Tibial artery (tissue), 4 donors: ENCODE results near the gene ZBTB46.

Experiments used
- DNase-seq, 2 donors: peaks; one replicate each; pipeline ENCODE4 v3.0.0-alpha.2; 2019
- H3K27ac ChIP-seq, 2 donors: fragments of 200-600 bp; sonication (generic) in 1 of 2; 1 replicate in 1 of 2; 2 replicates in 1 of 2; pipeline ENCODE4 v1.5.1; 2018 to 2019; ENCODE audit warnings: mild to moderate bottlenecking in 1 of 2
- H3K27me3 ChIP-seq, 2 donors: fragments of 200-600 bp; sonication (generic) in 1 of 2; one replicate each; pipeline versions ENCODE4 v1.5.1 to v1.6.0; 2016 to 2019
- H3K36me3 ChIP-seq, 3 donors: fragments of 200-600 bp; sonication (generic) in 2 of 3; one replicate each; pipeline ENCODE4 v1.5.1; 2016 to 2019; ENCODE audit warnings: mild to moderate bottlenecking in 2 of 3
- H3K4me1 ChIP-seq, 4 donors: fragments of 200-600 bp; sonication (generic) in 2 of 4; 1 replicate in 3 of 4; 2 replicates in 1 of 4; pipeline ENCODE4 v1.5.1; 2016 to 2019
- H3K4me3 ChIP-seq, 2 donors: fragments of 200-600 bp; sonication (generic) in 1 of 2; 1 replicate in 1 of 2; 2 replicates in 1 of 2; pipeline ENCODE4 v1.5.1; 2018 to 2019; ENCODE audit warnings: mild to moderate bottlenecking in 2 of 2
- H3K9me3 ChIP-seq, 3 donors: fragments of 200-600 bp; sonication (generic) in 1 of 3; one replicate each; pipeline ENCODE4 v1.5.1; 2016 to 2019
- CTCF ChIP-seq, 2 experiments: fragments of 200-600 bp in 1 of 2; fragments of 450-650 bp in 1 of 2; IDR thresholded peaks; one replicate each; pipeline ENCODE4 v1.5.1; 2017 to 2019; ENCODE audit warnings: antibody characterized with exemption in 2 of 2, mild to moderate bottlenecking in 1 of 2, moderate library complexity in 1 of 2
- intact Hi-C: fragments of 100-400 bp; cut with DNase I; formaldehyde crosslinking; loops from one replicate; pipeline ENCODE4 v1.15.0; 2023; ENCODE audit warnings: low total_unique reads

Gene ZBTB46

GRCh38 chr20:63774306-63774705, 56.8 kb downstream of the ZBTB46 start:
- H3K9me3 ChIP-seq, result no peaks in the 10 kb centered on the region
- TF ChIP-seq CTCF (IDR thresholded peaks at IDR 0.05), result no peak
- no peak overlapping the region for H3K4me3 ChIP-seq
- no peak for DNase-seq
- H3K4me1 ChIP-seq, result peaks cover 0 to 6% (median 2%) of the 10 kb centered on the region in 4 donors
- H3K27me3 ChIP-seq, result peaks cover 0 to 18% of the 10 kb centered on the region in 2 donors
- H3K36me3 ChIP-seq, result peaks cover 0 to 12% (median 0%) of the 10 kb centered on the region in 3 donors
- intact Hi-C loops, result no loop called here
- no peak overlapping the region for H3K27ac ChIP-seq

DNA sequence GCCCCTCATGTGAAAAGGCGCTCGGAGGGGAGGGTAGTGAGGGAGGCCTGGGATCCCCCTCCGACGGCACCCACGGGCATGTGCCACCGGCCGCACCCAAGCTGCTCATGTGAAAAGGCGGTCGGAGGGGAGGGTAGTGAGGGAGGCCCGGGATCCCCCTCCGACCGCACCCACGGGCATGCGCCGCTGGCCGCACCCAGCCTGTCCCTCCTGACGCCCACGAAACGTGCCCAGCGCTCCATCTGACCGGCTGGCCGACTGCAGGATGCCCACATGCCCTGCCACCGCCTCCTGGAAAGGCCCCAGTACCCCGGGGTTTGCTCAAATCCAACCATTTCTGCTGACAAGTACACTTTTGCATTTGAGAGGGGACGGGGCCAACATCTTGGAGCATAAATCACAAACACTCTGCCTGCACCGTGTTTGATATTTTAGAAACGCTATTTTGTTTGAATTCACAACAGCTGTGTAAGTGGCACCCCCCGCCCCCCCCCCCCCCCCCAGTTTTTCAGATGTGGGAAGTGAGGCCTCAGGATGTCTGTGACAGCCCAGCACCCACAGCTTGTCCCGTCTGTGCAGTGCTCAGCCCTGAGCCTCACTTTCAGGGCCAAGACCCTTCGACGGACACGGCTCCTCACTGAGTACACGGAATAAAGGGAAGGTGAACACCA, 57.4 kb downstream of the ZBTB46 start:
- intact Hi-C loops, result no loop called here
- no peak overlapping the region for H3K27ac ChIP-seq
- no peak for TF ChIP-seq CTCF (IDR thresholded peaks at IDR 0.05)
- peaks cover 0 to 17% (median 0%) of the 10 kb centered on the region in 3 donors for H3K36me3 ChIP-seq
- no peak for DNase-seq
- H3K27me3 ChIP-seq, result peaks cover 0 to 18% of the 10 kb centered on the region in 2 donors
- no peak overlapping the region for H3K4me3 ChIP-seq
- no peaks in the 10 kb centered on the region for H3K9me3 ChIP-seq
- H3K4me1 ChIP-seq, result peaks cover 0 to 6% (median 2%) of the 10 kb centered on the region in 4 donors

DNA sequence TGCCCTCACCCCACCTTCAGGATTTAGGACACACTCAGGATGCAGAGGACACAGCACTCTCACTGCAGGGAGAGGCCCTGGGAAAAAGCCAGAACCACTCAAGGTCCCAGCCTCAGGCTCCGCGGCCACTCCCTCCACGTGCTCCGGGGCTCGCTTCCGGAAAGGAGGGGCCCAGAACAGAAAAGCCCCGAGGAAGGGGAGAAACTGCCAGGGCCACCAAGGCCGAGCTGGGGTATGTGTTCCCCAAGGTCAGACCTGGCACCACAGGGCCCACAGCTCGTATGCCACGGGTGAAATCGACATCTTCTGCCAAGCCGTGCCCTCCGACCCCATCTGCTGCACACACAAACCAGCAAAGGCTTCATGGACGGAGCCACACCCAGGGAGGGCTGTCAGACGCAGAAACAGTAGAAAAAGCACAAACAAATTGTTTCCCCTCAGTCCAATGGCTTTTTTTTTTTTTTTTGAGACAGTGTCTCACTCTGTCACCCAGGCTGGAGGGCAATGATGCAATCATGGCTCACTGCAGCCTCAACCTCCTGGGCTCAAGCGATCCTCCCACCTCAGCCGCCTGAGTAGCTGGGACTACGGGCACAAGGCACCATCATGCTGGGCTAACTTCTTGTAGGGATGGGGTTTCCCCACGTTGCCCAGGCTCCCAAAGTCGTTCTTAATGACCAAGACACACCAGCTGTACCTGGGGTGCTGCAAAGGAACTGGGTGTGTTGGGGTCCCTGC, 58.1 kb downstream of the ZBTB46 start:
- peaks cover 0 to 18% of the 10 kb centered on the region in 2 donors for H3K27me3 ChIP-seq
- peaks cover 0 to 17% (median 0%) of the 10 kb centered on the region in 3 donors for H3K36me3 ChIP-seq
- intact Hi-C loops, result no loop called here
- no peak overlapping the region for H3K27ac ChIP-seq
- no peak for DNase-seq
- H3K9me3 ChIP-seq, result no peaks in the 10 kb centered on the region
- H3K4me3 ChIP-seq, result no peak overlapping the region
- H3K4me1 ChIP-seq, result peaks cover 0 to 6% (median 2%) of the 10 kb centered on the region in 4 donors
- TF ChIP-seq CTCF (IDR thresholded peaks at IDR 0.05), result no peak

- peaks cover 0 to 30% (median 12%) of the 10 kb centered on the region in 3 donors for H3K36me3 ChIP-seq
- H3K4me1 ChIP-seq, result peaks cover 0 to 6% (median 2%) of the 10 kb centered on the region in 4 donors
- no peak for DNase-seq
- H3K9me3 ChIP-seq, result no peaks in the 10 kb centered on the region
- TF ChIP-seq CTCF (IDR thresholded peaks at IDR 0.05), result no peak
- no peak overlapping the region for H3K27ac ChIP-seq
- intact Hi-C loops, result no loop called here
- peaks cover 0 to 18% of the 10 kb centered on the region in 2 donors for H3K27me3 ChIP-seq
- H3K4me3 ChIP-seq, result no peak overlapping the region
These were observed 59.9 kb downstream of the ZBTB46 start for GRCh38 chr20:63771046-63771707.

DNA sequence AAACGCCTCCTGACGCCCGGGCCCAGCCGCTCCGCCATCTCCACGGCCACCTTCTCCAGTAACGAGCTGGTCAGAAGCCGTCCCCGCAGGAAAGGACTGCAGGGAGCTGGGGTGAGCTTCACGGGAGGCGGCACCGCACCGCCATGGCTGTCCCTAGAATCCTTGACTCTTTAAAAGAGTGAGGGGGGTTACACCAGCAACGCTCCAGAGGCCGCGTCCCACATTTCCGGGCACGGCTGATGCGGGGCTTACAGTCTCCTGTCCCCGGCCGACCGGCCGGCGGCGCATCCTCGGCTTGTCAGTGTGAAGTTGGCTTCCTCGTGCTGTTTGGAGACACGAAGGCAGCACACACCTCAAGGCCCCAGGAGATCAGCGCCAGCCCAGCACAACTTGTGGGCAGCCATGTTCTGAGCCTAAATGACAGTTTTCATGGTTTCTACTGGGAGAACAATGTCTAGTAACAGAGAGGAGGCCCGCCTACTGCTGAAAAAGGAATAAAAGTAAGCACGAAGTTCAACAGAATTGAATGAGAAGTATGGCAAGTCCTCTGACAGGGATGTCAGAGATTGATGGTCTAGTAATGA, 61.1 kb downstream of the ZBTB46 start:
- Histone ChIP-seq H3K27me3 (peaks cover 0 to 13% of the 10 kb centered on the region in 2 donors), H3K36me3 (peaks cover 0 to 30% (median 12%) of the 10 kb centered on the region in 3 donors), H3K9me3 (no peaks in the 10 kb centered on the region), H3K4me3 (no peak overlapping the region), H3K27ac (no peak overlapping the region), H3K4me1 (no peaks in the 10 kb centered on the region)
- TF ChIP-seq CTCF (IDR thresholded peaks at IDR 0.05), result no peak
- intact Hi-C loops, result no loop called here
- DNase-seq, result no peak
